ENCODE measurements around the gene MRPL48. TPM values are rescaled to one million over a fixed set of nuclear protein-coding genes. Genes with fewer than 3 reads are reported as not detected.

Gene MRPL48
- total RNA-seq, 1 experiment from 2014 or later, result 66.8 TPM

DNA sequence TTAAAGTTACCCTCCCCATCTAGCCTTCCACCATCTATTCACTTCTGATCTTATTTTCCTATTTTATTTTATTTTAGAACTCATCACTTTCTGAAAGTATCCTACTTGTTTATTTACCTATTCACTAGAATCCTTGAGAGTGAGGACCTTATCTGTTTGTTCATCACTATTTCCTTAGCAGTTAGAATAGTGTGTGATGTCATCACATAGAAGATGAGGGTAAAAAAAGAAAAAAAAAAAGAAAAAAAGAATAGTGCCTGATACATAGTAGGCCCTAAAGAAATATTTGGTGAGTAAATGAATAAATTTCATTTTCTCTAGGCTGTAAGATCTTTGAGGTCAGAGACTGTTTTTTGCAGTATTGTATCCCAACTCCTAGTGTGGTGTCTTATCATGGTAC lies 125.8 kb downstream of the MRPL48 start:
- ChIA-PET RAD21 (ENCODE audit: low non-redundant PET in 1 of 2, low total read pairs in 2 of 2, uncharacterized antibody in 2 of 2, unreplicated experiment in 2 of 2) (no interaction called here), CTCF (no interaction called here), POLR2A (no interaction called here)
- no peak overlapping the region for H3K4me2 ChIP-seq (ENCODE audit: low read length)
- TF ChIP-seq ELF1 (IDR thresholded peaks at IDR 0.05; ENCODE audit: borderline replicate concordance, low read depth) (no peak), POLR2A (IDR thresholded peaks at IDR 0.05; ENCODE audit: borderline replicate concordance, extremely low read depth, insufficient read depth, insufficient read length) (no peak), YY1 (IDR thresholded peaks at IDR 0.05; ENCODE audit: extremely low read depth, insufficient replicate concordance, low read depth, low read length) (no peak), ZBTB33 (IDR thresholded peaks at IDR 0.05; ENCODE audit: extremely low read depth, insufficient replicate concordance, low read length) (no peak), SP1 (IDR thresholded peaks at IDR 0.05; ENCODE audit: low read depth) (no peak), POLR2AphosphoS5 (IDR thresholded peaks at IDR 0.05; ENCODE audit: low read depth, low read length) (no peak), EZH2phosphoT487 (IDR thresholded peaks at IDR 0.05; ENCODE audit: borderline replicate concordance) (no peak), CBX3 (IDR thresholded peaks at IDR 0.05; ENCODE audit: low read depth) (no peak)
- TF ChIP-seq, protein P1, sequence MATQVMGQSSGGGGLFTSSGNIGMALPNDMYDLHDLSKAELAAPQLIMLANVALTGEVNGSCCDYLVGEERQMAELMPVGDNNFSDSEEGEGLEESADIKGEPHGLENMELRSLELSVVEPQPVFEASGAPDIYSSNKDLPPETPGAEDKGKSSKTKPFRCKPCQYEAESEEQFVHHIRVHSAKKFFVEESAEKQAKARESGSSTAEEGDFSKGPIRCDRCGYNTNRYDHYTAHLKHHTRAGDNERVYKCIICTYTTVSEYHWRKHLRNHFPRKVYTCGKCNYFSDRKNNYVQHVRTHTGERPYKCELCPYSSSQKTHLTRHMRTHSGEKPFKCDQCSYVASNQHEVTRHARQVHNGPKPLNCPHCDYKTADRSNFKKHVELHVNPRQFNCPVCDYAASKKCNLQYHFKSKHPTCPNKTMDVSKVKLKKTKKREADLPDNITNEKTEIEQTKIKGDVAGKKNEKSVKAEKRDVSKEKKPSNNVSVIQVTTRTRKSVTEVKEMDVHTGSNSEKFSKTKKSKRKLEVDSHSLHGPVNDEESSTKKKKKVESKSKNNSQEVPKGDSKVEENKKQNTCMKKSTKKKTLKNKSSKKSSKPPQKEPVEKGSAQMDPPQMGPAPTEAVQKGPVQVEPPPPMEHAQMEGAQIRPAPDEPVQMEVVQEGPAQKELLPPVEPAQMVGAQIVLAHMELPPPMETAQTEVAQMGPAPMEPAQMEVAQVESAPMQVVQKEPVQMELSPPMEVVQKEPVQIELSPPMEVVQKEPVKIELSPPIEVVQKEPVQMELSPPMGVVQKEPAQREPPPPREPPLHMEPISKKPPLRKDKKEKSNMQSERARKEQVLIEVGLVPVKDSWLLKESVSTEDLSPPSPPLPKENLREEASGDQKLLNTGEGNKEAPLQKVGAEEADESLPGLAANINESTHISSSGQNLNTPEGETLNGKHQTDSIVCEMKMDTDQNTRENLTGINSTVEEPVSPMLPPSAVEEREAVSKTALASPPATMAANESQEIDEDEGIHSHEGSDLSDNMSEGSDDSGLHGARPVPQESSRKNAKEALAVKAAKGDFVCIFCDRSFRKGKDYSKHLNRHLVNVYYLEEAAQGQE (IDR thresholded peaks at IDR 0.05; ENCODE audit: low read depth), result no peak
- TF ChIP-seq, protein P2, sequence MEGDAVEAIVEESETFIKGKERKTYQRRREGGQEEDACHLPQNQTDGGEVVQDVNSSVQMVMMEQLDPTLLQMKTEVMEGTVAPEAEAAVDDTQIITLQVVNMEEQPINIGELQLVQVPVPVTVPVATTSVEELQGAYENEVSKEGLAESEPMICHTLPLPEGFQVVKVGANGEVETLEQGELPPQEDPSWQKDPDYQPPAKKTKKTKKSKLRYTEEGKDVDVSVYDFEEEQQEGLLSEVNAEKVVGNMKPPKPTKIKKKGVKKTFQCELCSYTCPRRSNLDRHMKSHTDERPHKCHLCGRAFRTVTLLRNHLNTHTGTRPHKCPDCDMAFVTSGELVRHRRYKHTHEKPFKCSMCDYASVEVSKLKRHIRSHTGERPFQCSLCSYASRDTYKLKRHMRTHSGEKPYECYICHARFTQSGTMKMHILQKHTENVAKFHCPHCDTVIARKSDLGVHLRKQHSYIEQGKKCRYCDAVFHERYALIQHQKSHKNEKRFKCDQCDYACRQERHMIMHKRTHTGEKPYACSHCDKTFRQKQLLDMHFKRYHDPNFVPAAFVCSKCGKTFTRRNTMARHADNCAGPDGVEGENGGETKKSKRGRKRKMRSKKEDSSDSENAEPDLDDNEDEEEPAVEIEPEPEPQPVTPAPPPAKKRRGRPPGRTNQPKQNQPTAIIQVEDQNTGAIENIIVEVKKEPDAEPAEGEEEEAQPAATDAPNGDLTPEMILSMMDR (IDR thresholded peaks at IDR 0.05 in 2 of 3, conservative IDR thresholded peaks at IDR 0.05 in 1 of 3; ENCODE audit: borderline replicate concordance in 1 of 3, insufficient read depth in 1 of 3, low read depth in 2 of 3, low read length in 2 of 3), result no peak
- H3K9me3 ChIP-seq (ENCODE audit: control insufficient read depth in 1 of 2, insufficient read depth in 1 of 2, low read depth in 1 of 2, low read length in 2 of 2), result no peaks in the 10 kb centered on the region
- no TSS peak for BruUV-seq (replicated peaks)
- no peak overlapping the region for H3K9ac ChIP-seq (ENCODE audit: low read length)
- DNase-seq (ENCODE audit: low read depth, low spot score) (no peak), ATAC-seq (no peak)
- no peak overlapping the region for H3K27ac ChIP-seq (ENCODE audit: low read depth, low read length)
- H2AFZ ChIP-seq (ENCODE audit: low read depth, low read length, poor library complexity, severe bottlenecking), result no peak overlapping the region
- H3K9me2 ChIP-seq (ENCODE audit: insufficient read depth), result no peaks in the 10 kb centered on the region
- H3K4me3 ChIP-seq (replicated peaks in 1 of 2; ENCODE audit: low read depth in 1 of 2, low read length in 2 of 2), result no peak overlapping the region
- H3K27me3 ChIP-seq (ENCODE audit: insufficient read depth, low read length), result no peaks in the 10 kb centered on the region
- H3K79me2 ChIP-seq (ENCODE audit: insufficient read depth, low read length), result no peaks in the 10 kb centered on the region
- no peaks in the 10 kb centered on the region for H4K20me1 ChIP-seq (ENCODE audit: insufficient read depth)
- no peaks in the 10 kb centered on the region for H3K4me1 ChIP-seq (ENCODE audit: control insufficient read depth in 1 of 2, insufficient read depth in 2 of 2, low read length in 2 of 2)
- no peaks in the 10 kb centered on the region for H3K36me3 ChIP-seq (ENCODE audit: control insufficient read depth in 1 of 2, insufficient read depth in 2 of 2, low read length in 2 of 2)
- intact Hi-C loops (cut with micrococcal nuclease), result no loop called here
